Non-pigmented ciliary epithelial cell (primary cell): ENCODE results near the gene CCDC86.

Source experiments
- DNase-seq: peaks from one replicate; pipeline ENCODE4 v3.0.0-alpha.2; 2010; ENCODE audit warnings: low read depth

CCDC86 gene

GRCh38 chr11:60868682-60869450 is 27.0 kb downstream of the CCDC86 start:
- no peak for DNase-seq

GRCh38 chr11:60869451-60869825 is 27.5 kb downstream of the CCDC86 start:
- DNase-seq, result no peak

GRCh38 chr11:60870276-60870675 is 28.4 kb downstream of the CCDC86 start:
- DNase-seq, result no peak

GRCh38 chr11:60870733-60871377 is 28.9 kb downstream of the CCDC86 start:
- DNase-seq, result no peak

- no peak for DNase-seq
Observed at GRCh38 chr11:60871378-60872061, 29.6 kb downstream of the CCDC86 start.

GRCh38 chr11:60872124-60872960 is 30.4 kb downstream of the CCDC86 start:
- no peak for DNase-seq

GRCh38 chr11:60872961-60873524 is 31.1 kb downstream of the CCDC86 start:
- peak; percentile 74 for DNase-seq

GRCh38 chr11:60873533-60873932 is 31.6 kb downstream of the CCDC86 start:
- DNase-seq, result no peak

GRCh38 chr11:60874421-60875365 is 32.8 kb downstream of the CCDC86 start:
- no peak for DNase-seq

GRCh38 chr11:60875366-60876167 is 33.7 kb downstream of the CCDC86 start:
- no peak for DNase-seq

GRCh38 chr11:60876168-60876485 is 34.2 kb downstream of the CCDC86 start:
- no peak for DNase-seq

- DNase-seq, result no peak
Observed at GRCh38 chr11:60878245-60879101, 36.6 kb downstream of the CCDC86 start.

- no peak for DNase-seq
Observed at GRCh38 chr11:60879104-60879503, 37.2 kb downstream of the CCDC86 start.

GRCh38 chr11:60879971-60880588 is 38.2 kb downstream of the CCDC86 start:
- no peak for DNase-seq

GRCh38 chr11:60880643-60881282 is 38.9 kb downstream of the CCDC86 start:
- no peak for DNase-seq

GRCh38 chr11:60887556-60887955 is 45.6 kb downstream of the CCDC86 start:
- no peak for DNase-seq

GRCh38 chr11:60889869-60890311 is 48.0 kb downstream of the CCDC86 start:
- DNase-seq, result no peak

- DNase-seq, result no peak
Observed at GRCh38 chr11:60890696-60891095, 48.8 kb downstream of the CCDC86 start.
